Measurements from ENCODE around the gene TMEM178B.

DNA sequence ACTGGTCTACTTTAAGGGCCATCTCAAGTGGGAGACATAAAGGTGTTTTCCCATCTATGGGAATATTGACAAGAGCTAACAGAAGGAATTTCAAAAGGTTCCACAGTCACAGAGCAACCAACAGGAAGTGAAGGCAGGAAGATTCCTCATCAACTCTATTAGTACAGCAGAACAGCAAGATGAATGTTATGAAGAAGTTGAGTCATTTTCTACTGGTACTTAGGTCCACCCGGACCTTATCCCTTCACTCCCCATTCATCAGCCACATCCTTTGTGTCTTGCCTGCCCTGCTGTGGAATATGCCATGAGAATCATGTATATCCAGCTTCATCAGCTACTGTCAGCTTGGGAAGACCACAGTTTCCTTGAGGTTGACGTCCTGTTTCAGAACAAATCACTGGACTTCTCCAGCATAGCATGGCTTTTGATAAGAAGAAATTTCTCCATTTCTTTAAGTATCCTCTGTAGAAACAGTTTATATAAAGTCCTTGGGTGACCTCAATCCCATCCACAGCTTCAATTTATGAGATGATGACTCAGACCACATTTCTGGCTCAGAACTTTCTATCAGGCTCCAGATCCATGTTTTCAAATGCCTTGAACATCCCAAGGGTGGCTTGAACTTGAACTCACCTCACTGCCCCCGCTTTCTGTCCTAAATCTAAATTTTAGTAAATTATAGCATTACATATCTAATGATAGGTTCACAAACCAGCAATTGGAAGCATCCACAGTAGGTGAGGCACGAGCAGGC, 392.5 kb downstream of the TMEM178B start:
- TF ChIP-seq, protein P1, sequence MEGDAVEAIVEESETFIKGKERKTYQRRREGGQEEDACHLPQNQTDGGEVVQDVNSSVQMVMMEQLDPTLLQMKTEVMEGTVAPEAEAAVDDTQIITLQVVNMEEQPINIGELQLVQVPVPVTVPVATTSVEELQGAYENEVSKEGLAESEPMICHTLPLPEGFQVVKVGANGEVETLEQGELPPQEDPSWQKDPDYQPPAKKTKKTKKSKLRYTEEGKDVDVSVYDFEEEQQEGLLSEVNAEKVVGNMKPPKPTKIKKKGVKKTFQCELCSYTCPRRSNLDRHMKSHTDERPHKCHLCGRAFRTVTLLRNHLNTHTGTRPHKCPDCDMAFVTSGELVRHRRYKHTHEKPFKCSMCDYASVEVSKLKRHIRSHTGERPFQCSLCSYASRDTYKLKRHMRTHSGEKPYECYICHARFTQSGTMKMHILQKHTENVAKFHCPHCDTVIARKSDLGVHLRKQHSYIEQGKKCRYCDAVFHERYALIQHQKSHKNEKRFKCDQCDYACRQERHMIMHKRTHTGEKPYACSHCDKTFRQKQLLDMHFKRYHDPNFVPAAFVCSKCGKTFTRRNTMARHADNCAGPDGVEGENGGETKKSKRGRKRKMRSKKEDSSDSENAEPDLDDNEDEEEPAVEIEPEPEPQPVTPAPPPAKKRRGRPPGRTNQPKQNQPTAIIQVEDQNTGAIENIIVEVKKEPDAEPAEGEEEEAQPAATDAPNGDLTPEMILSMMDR (IDR thresholded peaks at IDR 0.05), result no peak
- no peak for TF ChIP-seq POLR2A (IDR thresholded peaks at IDR 0.05)

Data from lower leg skin (tissue), 3 donors.